ENCODE results near the gene CDC14A.

GRCh38 chr1:100494393-100495084 lies 142.2 kb downstream of the CDC14A start:
- TF ChIP-seq TEAD4 (IDR thresholded peaks at IDR 0.05; ENCODE audit: borderline replicate concordance, insufficient read depth) (no peak), JUND (IDR thresholded peaks at IDR 0.05) (no peak), GATA2 (CRISPR knock-in tag; IDR thresholded peaks at IDR 0.05) (no peak), MXI1 (IDR thresholded peaks at IDR 0.05; ENCODE audit: low read depth, low read length) (no peak), CTCF (IDR thresholded peaks at IDR 0.05) (no peak), PBX3 (IDR thresholded peaks at IDR 0.05) (no peak), POLR2AphosphoS5 (IDR thresholded peaks at IDR 0.05; ENCODE audit: low read depth, low read length) (no peak), GABPA (IDR thresholded peaks at IDR 0.05; ENCODE audit: low read depth) (no peak), EZH2phosphoT487 (IDR thresholded peaks at IDR 0.05; ENCODE audit: borderline replicate concordance, low read depth) (no peak), ZBTB33 (IDR thresholded peaks at IDR 0.05; ENCODE audit: borderline replicate concordance, low read depth) (no peak), EP300 (IDR thresholded peaks at IDR 0.05; ENCODE audit: borderline replicate concordance in 1 of 2, low read depth in 1 of 2, low read length in 1 of 2) (no peak), CHD2 (IDR thresholded peaks at IDR 0.05; ENCODE audit: low read length, partially characterized antibody) (no peak)

Data from SK-N-SH (cell line).